Stimulated activated CD4-positive, alpha-beta T cell treated with anti-CD3 and anti-CD28 coated beads, Interleukin-1b, Interleukin-23, amount 100 ng/mL, for 24 hours (primary cell): Measurements from ENCODE around the gene CAPN9.

Experiments
- DNase-seq, 4 experiments: peaks; one replicate each; pipeline ENCODE4 v3.0.0-alpha.2; 2020; ENCODE audit warnings: low read depth in 4 of 4, low spot score in 1 of 4

CAPN9 gene

GRCh38 chr1:230820568-230820967 lies 73.4 kb downstream of the CAPN9 start:
- DNase-seq, result no peak

- DNase-seq, result no peak
Observed at GRCh38 chr1:230821346-230821745, 74.2 kb downstream of the CAPN9 start.

- DNase-seq, result no peak
Observed at GRCh38 chr1:230822092-230822581, 74.9 kb downstream of the CAPN9 start.

- no peak for DNase-seq
Observed at GRCh38 chr1:230823426-230823825, 76.2 kb downstream of the CAPN9 start.

GRCh38 chr1:230823931-230824381 lies 76.8 kb downstream of the CAPN9 start:
- DNase-seq, result no peak

GRCh38 chr1:230824551-230824918 lies 77.3 kb downstream of the CAPN9 start:
- DNase-seq, result no peak

- DNase-seq, result no peak
Observed at GRCh38 chr1:230824919-230825721, 77.9 kb downstream of the CAPN9 start.

- no peak for DNase-seq
Observed at GRCh38 chr1:230825761-230826160, 78.6 kb downstream of the CAPN9 start.

- DNase-seq, result no peak
Observed at GRCh38 chr1:230826166-230826875, 79.1 kb downstream of the CAPN9 start.

- no peak for DNase-seq
Observed at GRCh38 chr1:230827081-230827681, 80.0 kb downstream of the CAPN9 start.

- no peak for DNase-seq
Observed at GRCh38 chr1:230827801-230828200, 80.6 kb downstream of the CAPN9 start.

GRCh38 chr1:230828421-230828820 lies 81.2 kb downstream of the CAPN9 start:
- DNase-seq, result no peak

- DNase-seq, result no peak
Observed at GRCh38 chr1:230831771-230832170, 84.6 kb downstream of the CAPN9 start.

GRCh38 chr1:230832476-230832875 lies 85.3 kb downstream of the CAPN9 start:
- DNase-seq, result no peak

GRCh38 chr1:230833511-230833910 lies 86.3 kb downstream of the CAPN9 start:
- DNase-seq, result no peak

GRCh38 chr1:230834292-230834691 lies 87.1 kb downstream of the CAPN9 start:
- no peak for DNase-seq

GRCh38 chr1:230836347-230836746 lies 89.2 kb downstream of the CAPN9 start:
- no peak for DNase-seq

GRCh38 chr1:230836793-230837192 lies 89.6 kb downstream of the CAPN9 start:
- no peak for DNase-seq

GRCh38 chr1:230839173-230839572 lies 92.0 kb downstream of the CAPN9 start:
- DNase-seq, result no peak

GRCh38 chr1:230842801-230843200 lies 95.6 kb downstream of the CAPN9 start:
- no peak for DNase-seq

- no peak for DNase-seq
Observed at GRCh38 chr1:230843503-230844309, 96.5 kb downstream of the CAPN9 start.
